SK-N-SH (cell line): ENCODE measurements around the gene RHBDF2. TPM values are rescaled to one million over a fixed set of nuclear protein-coding genes. Genes with fewer than 3 reads are reported as not detected.
"Not testable (repeated sequence)": the region's sequence is repeated elsewhere in the genome, so short reads cannot be mapped to it uniquely, and the experiment has no call there.

Source experiments
- CTCF ChIA-PET: fragments of 300-600, 350-600 bp; formaldehyde crosslinking; extraction: SDS; loops from one replicate; lab custom pipeline; 2021; lab: Yijun Ruan, JAX
- POLR2A ChIA-PET: fragments of 350-600 bp; sonication (Branson Sonifier 250); formaldehyde crosslinking; extraction: SDS; loops from one replicate; lab custom pipeline; 2020; ENCODE audit warnings: antibody characterized with exemption, inconsistent platforms; lab: Yijun Ruan, JAX
- DNase-seq: peaks from one replicate; pipeline ENCODE4 v3.0.0; 2012
- H2AFZ ChIP-seq: fragments of 200-600 bp; sonication (generic); 2 replicates; pipeline ENCODE4 v1.8.1; 2016; ENCODE audit warnings: antibody characterized with exemption, mild to moderate bottlenecking, low read depth
- H3F3A ChIP-seq: fragments of 200-600 bp; sonication (generic); replicated peaks from 2 replicates; pipeline ENCODE3; 2016; ENCODE audit warnings: antibody characterized with exemption, mild to moderate bottlenecking; ENCODE audit not compliant: insufficient read depth
- H3K27ac ChIP-seq, 2 experiments: fragments of 200-500 bp in 1 of 2; fragments of 200-600 bp in 1 of 2; sonication (Bioruptor generic) in 1 of 2; sonication (generic), shearing (Covaris generic) in 1 of 2; 2 replicates each; pipeline versions ENCODE4 v1.5.1 to v1.6.1; 2014 to 2016; ENCODE audit warnings: low read depth in 2 of 2, inconsistent platforms in 1 of 2, low read length in 1 of 2, mild to moderate bottlenecking in 1 of 2, mixed read lengths in 1 of 2
- H3K27me3 ChIP-seq: fragments of 200-600 bp; sonication (generic), shearing (Covaris generic); 2 replicates; pipeline ENCODE4 v1.6.1; 2016; ENCODE audit warnings: mixed run types; ENCODE audit not compliant: insufficient read depth
- H3K36me3 ChIP-seq, 2 experiments: fragments of 200-500 bp in 1 of 2; fragments of 200-600 bp in 1 of 2; sonication (Bioruptor generic) in 1 of 2; sonication (generic) in 1 of 2; replicated peaks in 1 of 2; 2 replicates each; pipeline versions ENCODE3 to v1.5.1; 2014 to 2016; ENCODE audit warnings: low read length in 1 of 2, mild to moderate bottlenecking in 1 of 2; ENCODE audit not compliant: insufficient read depth in 2 of 2, control insufficient read depth in 1 of 2
- H3K4me1 ChIP-seq, 2 experiments: fragments of 200-500 bp in 1 of 2; fragments of 200-600 bp in 1 of 2; sonication (Bioruptor generic) in 1 of 2; sonication (generic), shearing (Covaris generic) in 1 of 2; 2 replicates each; pipeline versions ENCODE4 v1.5.1 to v1.6.1; 2014 to 2016; ENCODE audit warnings: low read depth in 1 of 2, low read length in 1 of 2, mixed run types in 1 of 2; ENCODE audit not compliant: insufficient read depth in 2 of 2, control insufficient read depth in 1 of 2
- H3K4me2 ChIP-seq: fragments of 200-600 bp; sonication (generic), shearing (Covaris generic); 2 replicates; pipeline ENCODE4 v1.6.1; 2017; ENCODE audit warnings: mixed run types
- H3K4me3 ChIP-seq, 2 experiments: fragments of 200-500 bp in 1 of 2; fragments of 200-600 bp in 1 of 2; sonication (Bioruptor generic) in 1 of 2; sonication (generic), shearing (Covaris generic) in 1 of 2; 2 replicates each; pipeline versions ENCODE4 v1.5.1 to v1.8.1; 2014 to 2016; ENCODE audit warnings: low read depth in 2 of 2, inconsistent platforms in 1 of 2, low read length in 1 of 2, mild to moderate bottlenecking in 1 of 2, mixed read lengths in 1 of 2, moderate library complexity in 1 of 2
- H3K79me2 ChIP-seq: fragments of 200-600 bp; sonication (generic); 2 replicates; pipeline ENCODE4 v1.8.1; 2017; ENCODE audit warnings: mild to moderate bottlenecking; ENCODE audit not compliant: insufficient read depth
- H3K9ac ChIP-seq: fragments of 200-600 bp; sonication (generic); 2 replicates; pipeline ENCODE4 v1.6.1; 2017; ENCODE audit warnings: mixed run types
- H3K9me2 ChIP-seq: fragments of 200-600 bp; sonication (generic); 2 replicates; pipeline ENCODE4 v1.6.1; 2017; ENCODE audit warnings: mixed run types
- H3K9me3 ChIP-seq: fragments of 200-600 bp; sonication (generic); 2 replicates; pipeline ENCODE4 v1.6.1; 2017; ENCODE audit warnings: mixed run types, mild to moderate bottlenecking, moderate library complexity
- H4K20me1 ChIP-seq: fragments of 200-600 bp; sonication (generic); 2 replicates; pipeline ENCODE4 v1.6.1; 2017; ENCODE audit warnings: mild to moderate bottlenecking, mixed run types; ENCODE audit not compliant: insufficient read depth
- ELF1 ChIP-seq: IDR thresholded peaks from 2 replicates; pipeline ENCODE4 v1.4.0; 2012
- EP300 ChIP-seq, 2 experiments: IDR thresholded peaks; 2 replicates each; pipeline versions ENCODE4 v1.4.0 to v1.6.1; 2012; ENCODE audit warnings: borderline replicate concordance in 1 of 2, low read depth in 1 of 2, low read length in 1 of 2
- EZH2phosphoT487 ChIP-seq: fragments of 200-600 bp; sonication (generic); IDR thresholded peaks from 2 replicates; pipeline ENCODE4 v1.6.1; 2017; ENCODE audit warnings: low read depth, mixed run types, mild to moderate bottlenecking, antibody characterized with exemption, moderate library complexity, borderline replicate concordance
- FOSL2 ChIP-seq: IDR thresholded peaks from 2 replicates; pipeline ENCODE4 v1.4.0; 2012; ENCODE audit warnings: low read depth, mild to moderate bottlenecking, moderate library complexity, borderline replicate concordance
- FOXJ3 ChIP-seq: sonication (generic); formaldehyde crosslinking; IDR thresholded peaks from 2 replicates; pipeline ENCODE4 v1.5.1; 2020; ENCODE audit warnings: mild to moderate bottlenecking, missing genetic modification reagents
- GABPA ChIP-seq: IDR thresholded peaks from 2 replicates; pipeline ENCODE4 v1.4.0; 2012; ENCODE audit warnings: low read depth, mild to moderate bottlenecking
- IRF3 ChIP-seq: fragments of 150-350 bp; IDR thresholded peaks from 2 replicates; pipeline ENCODE4 v1.6.1; 2016; ENCODE audit warnings: mild to moderate bottlenecking, low read depth, low read length
- MEF2A ChIP-seq: IDR thresholded peaks from 2 replicates; pipeline ENCODE4 v1.4.0; 2012; ENCODE audit warnings: low read depth, borderline replicate concordance
- MXI1 ChIP-seq: IDR thresholded peaks from 2 replicates; pipeline ENCODE4 v1.6.1; 2012; ENCODE audit warnings: mild to moderate bottlenecking, low read depth, low read length, improper control_type of control experiment
- NRF1 ChIP-seq: IDR thresholded peaks from 2 replicates; pipeline ENCODE4 v1.6.1; 2012; ENCODE audit warnings: low read depth, mild to moderate bottlenecking, low read length
- RAD21 ChIP-seq: IDR thresholded peaks from 2 replicates; pipeline ENCODE4 v1.6.1; 2012; ENCODE audit warnings: mild to moderate bottlenecking, low read length
- RFX5 ChIP-seq: IDR thresholded peaks from 2 replicates; pipeline ENCODE4 v1.6.1; 2012; ENCODE audit warnings: mild to moderate bottlenecking, improper control_type of control experiment, low read length
- RXRA ChIP-seq: IDR thresholded peaks from 2 replicates; pipeline ENCODE4 v1.4.0; 2012; ENCODE audit warnings: low read depth, mild to moderate bottlenecking, borderline replicate concordance
- SMC3 ChIP-seq: IDR thresholded peaks from 2 replicates; pipeline ENCODE4 v1.6.1; 2012; ENCODE audit warnings: low read depth, low read length, improper control_type of control experiment
- TAF1 ChIP-seq: IDR thresholded peaks from 2 replicates; pipeline ENCODE4 v1.6.1; 2012; ENCODE audit warnings: low read depth, mild to moderate bottlenecking, low read length, moderate library complexity, borderline replicate concordance
- YY1 ChIP-seq: IDR thresholded peaks from 2 replicates; pipeline ENCODE4 v1.4.0; 2012; ENCODE audit warnings: low read depth, mild to moderate bottlenecking
- WGBS: methylation state at CpG from one replicate; pipeline ENCODE4 v1.1.6; 2017; ENCODE audit warnings: low lambda C conversion rate; 5-methylcytosine and 5-hydroxymethylcytosine counted together
- polyA plus RNA-seq, 3 experiments: library from polyadenylated mRNA; depleted of rRNA; stranded (reverse); fragments of >200 nt; gene quantifications; 2 replicates each; pipeline ENCODE4 v1.2.3, GENCODE V29; 2012
- TF ChIP-seq, protein P1 (sequence below): IDR thresholded peaks from 2 replicates; pipeline ENCODE4; 2012
- TF ChIP-seq, protein P2 (sequence below): fragments of 200-600 bp; sonication (generic); IDR thresholded peaks from 2 replicates; pipeline ENCODE4 v1.6.1; 2017; ENCODE audit warnings: antibody characterized with exemption, mild to moderate bottlenecking, moderate library complexity
- TF ChIP-seq, protein P3 (sequence below): IDR thresholded peaks from 2 replicates; pipeline ENCODE4 v1.4.0; 2012; ENCODE audit warnings: low read depth, borderline replicate concordance

The RHBDF2 gene
- polyA plus RNA-seq, 1 of the 3 experiments (the other 2 are of a cell fraction) = 16.1 TPM

DNA sequence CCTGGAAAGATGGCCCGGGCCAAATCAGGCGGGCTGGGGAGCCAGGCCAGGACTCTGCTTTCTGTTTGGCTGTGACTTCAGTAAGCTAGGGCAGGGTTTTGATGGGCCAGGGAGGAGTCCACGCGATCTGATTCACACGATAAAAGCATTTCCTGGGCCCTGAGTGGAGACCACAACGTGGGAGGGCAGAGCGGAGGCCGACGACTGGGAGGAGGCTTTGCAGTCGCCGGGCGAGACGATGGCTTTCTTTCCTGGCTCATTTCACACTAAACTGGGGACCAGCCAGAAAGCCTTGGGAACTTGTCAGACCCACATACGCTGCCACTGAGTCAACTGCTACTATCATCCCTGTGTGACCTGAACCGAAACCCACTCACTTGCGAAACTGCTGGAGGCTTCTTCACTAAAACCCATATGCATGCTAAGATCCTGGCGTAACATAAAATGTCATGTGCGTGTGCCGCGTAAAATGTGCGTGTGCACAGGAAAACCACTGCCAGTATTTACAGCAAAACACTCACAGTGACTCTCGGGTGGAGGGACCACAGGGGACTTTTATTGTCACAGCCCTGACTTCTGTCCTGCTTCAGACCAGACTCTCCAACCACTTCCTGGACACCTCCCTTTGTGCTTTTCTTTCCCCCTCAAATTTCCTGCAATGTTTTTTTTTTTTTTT is 14.2 kb upstream of the RHBDF2 start:
- no peak overlapping the region for H3K4me3 ChIP-seq
- H3K9me2 ChIP-seq = no peaks in the 10 kb centered on the region
- H3K9me3 ChIP-seq = no peaks in the 10 kb centered on the region
- ChIA-PET POLR2A (no interaction called here), CTCF (interaction anchor here (2.2 to 52.1 kb wide), 6 partner anchors 5 to 118 kb away, joined by 8 to 1687 read pairs (median 201); partner anchors contain the start of genes AANAT, CYGB, PRCD and RHBDF2)
- no peaks in the 10 kb centered on the region for H3K79me2 ChIP-seq
- no peaks in the 10 kb centered on the region for H3K36me3 ChIP-seq
- no peak overlapping the region for H3K4me2 ChIP-seq
- 90% methylated on average over 22 of the region's 22 CpGs for WGBS
- TF ChIP-seq FOSL2 (no peak), RAD21 (no peak), EP300 (IDR thresholded peaks at IDR 0.05; ENCODE audit: borderline replicate concordance in 1 of 2, low read depth in 1 of 2, low read length in 1 of 2) (no peak), FOXJ3 (no peak), SMC3 (no peak), IRF3 (no peak), GABPA (no peak), TAF1 (no peak), NRF1 (no peak), RFX5 (no peak), ELF1 (no peak), EZH2phosphoT487 (no peak), MXI1 (no peak), YY1 (no peak), RXRA (no peak), MEF2A (no peak)
- TF ChIP-seq, protein P1, sequence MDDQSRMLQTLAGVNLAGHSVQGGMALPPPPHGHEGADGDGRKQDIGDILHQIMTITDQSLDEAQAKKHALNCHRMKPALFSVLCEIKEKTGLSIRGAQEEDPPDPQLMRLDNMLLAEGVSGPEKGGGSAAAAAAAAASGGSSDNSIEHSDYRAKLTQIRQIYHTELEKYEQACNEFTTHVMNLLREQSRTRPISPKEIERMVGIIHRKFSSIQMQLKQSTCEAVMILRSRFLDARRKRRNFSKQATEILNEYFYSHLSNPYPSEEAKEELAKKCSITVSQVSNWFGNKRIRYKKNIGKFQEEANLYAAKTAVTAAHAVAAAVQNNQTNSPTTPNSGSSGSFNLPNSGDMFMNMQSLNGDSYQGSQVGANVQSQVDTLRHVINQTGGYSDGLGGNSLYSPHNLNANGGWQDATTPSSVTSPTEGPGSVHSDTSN = no peak
- TF ChIP-seq, protein P2, sequence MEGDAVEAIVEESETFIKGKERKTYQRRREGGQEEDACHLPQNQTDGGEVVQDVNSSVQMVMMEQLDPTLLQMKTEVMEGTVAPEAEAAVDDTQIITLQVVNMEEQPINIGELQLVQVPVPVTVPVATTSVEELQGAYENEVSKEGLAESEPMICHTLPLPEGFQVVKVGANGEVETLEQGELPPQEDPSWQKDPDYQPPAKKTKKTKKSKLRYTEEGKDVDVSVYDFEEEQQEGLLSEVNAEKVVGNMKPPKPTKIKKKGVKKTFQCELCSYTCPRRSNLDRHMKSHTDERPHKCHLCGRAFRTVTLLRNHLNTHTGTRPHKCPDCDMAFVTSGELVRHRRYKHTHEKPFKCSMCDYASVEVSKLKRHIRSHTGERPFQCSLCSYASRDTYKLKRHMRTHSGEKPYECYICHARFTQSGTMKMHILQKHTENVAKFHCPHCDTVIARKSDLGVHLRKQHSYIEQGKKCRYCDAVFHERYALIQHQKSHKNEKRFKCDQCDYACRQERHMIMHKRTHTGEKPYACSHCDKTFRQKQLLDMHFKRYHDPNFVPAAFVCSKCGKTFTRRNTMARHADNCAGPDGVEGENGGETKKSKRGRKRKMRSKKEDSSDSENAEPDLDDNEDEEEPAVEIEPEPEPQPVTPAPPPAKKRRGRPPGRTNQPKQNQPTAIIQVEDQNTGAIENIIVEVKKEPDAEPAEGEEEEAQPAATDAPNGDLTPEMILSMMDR = no peak
- TF ChIP-seq, protein P3, sequence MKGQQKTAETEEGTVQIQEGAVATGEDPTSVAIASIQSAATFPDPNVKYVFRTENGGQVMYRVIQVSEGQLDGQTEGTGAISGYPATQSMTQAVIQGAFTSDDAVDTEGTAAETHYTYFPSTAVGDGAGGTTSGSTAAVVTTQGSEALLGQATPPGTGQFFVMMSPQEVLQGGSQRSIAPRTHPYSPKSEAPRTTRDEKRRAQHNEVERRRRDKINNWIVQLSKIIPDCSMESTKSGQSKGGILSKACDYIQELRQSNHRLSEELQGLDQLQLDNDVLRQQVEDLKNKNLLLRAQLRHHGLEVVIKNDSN = no peak
- DNase-seq = no peak
- H3K9ac ChIP-seq = no peak overlapping the region
- H3K4me1 ChIP-seq = peaks cover 0 to 6% of the 10 kb centered on the region in 2 experiments; a peak in 1 of 4 replicates
- H4K20me1 ChIP-seq = no peaks in the 10 kb centered on the region
- H2AFZ ChIP-seq = no peak overlapping the region
- no peaks in the 10 kb centered on the region for H3F3A ChIP-seq
- H3K27ac ChIP-seq = no peak overlapping the region
- H3K27me3 ChIP-seq = peaks cover 27% of the 10 kb centered on the region; the same call in 1 of the 2 replicates

DNA sequence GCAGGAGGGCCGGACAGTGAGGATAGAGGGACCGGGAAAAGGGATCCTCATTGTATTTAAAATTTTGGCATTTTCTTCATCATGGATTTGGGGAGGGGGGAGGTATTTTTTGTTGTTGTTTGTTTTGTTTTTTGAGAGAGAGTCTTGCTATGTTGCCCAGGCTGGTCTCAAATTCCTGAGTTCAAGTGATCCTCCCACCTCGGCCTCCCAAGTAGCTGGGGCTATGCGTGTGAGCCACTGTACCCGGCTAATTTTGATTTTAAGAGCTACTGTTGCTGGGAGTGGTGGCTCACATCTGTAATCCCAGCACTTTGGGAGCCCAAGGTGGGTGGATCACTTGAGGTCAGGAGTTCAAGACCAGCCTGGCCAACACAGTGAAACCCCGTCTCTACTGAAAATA is 13.1 kb upstream of the RHBDF2 start:
- H3K27me3 ChIP-seq = peaks cover 19% of the 10 kb centered on the region; the same call in 1 of the 2 replicates
- not testable (repeated sequence) for H3K36me3 ChIP-seq, H3K4me1 ChIP-seq, H4K20me1 ChIP-seq, DNase-seq, H3K9me3 ChIP-seq, H2AFZ ChIP-seq, H3F3A ChIP-seq, H3K79me2 ChIP-seq, H3K27ac ChIP-seq, H3K9me2 ChIP-seq, H3K4me3 ChIP-seq, H3K4me2 ChIP-seq, H3K9ac ChIP-seq
- ChIA-PET POLR2A (interaction anchor here (0.7 kb wide), 1 partner anchor 11 kb away, joined by 4 read pairs; no protein-coding TSS in a partner anchor), CTCF (interaction anchor here (1.1 to 52.1 kb wide), 7 partner anchors 4 to 117 kb away, joined by 3 to 1687 read pairs (median 201); partner anchors contain the start of genes AANAT, CYGB, PRCD and RHBDF2)
- WGBS = 86% methylated on average over 6 of the region's 6 CpGs
